GM12872 (cell line): ENCODE data around the gene ARID4B.

Experiments used
- TF ChIP-seq, protein P1 (sequence below): IDR thresholded peaks from 3 replicates; pipeline ENCODE4 v1.5.1; 2011; ENCODE audit warnings: low read depth, mild to moderate bottlenecking, low read length, moderate library complexity; ENCODE audit not compliant: insufficient read depth

Gene ARID4B

DNA sequence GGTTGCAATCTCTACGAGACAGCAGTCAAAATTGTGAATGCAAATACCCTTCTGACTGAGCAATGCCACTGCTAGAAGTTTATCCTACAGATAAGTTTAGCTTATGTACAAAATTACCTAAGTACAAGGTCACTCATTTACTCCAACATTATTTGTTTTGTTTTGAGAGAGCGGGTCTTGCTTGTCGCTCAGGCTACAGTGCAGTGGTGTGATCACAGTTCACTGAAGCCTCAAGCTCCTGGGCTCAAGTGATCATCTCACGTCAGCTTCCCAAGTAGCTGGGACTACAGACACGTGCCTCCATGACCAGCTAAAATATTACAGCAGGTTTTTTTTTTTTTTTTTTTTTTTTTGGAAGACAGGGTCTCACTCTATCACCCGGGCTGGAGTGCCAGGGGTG is 182.3 kb downstream of the ARID4B start:
- TF ChIP-seq, protein P1, sequence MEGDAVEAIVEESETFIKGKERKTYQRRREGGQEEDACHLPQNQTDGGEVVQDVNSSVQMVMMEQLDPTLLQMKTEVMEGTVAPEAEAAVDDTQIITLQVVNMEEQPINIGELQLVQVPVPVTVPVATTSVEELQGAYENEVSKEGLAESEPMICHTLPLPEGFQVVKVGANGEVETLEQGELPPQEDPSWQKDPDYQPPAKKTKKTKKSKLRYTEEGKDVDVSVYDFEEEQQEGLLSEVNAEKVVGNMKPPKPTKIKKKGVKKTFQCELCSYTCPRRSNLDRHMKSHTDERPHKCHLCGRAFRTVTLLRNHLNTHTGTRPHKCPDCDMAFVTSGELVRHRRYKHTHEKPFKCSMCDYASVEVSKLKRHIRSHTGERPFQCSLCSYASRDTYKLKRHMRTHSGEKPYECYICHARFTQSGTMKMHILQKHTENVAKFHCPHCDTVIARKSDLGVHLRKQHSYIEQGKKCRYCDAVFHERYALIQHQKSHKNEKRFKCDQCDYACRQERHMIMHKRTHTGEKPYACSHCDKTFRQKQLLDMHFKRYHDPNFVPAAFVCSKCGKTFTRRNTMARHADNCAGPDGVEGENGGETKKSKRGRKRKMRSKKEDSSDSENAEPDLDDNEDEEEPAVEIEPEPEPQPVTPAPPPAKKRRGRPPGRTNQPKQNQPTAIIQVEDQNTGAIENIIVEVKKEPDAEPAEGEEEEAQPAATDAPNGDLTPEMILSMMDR: no peak

GRCh38 chr1:235142991-235143390 is 185.0 kb downstream of the ARID4B start:
- TF ChIP-seq, protein P1: no peak

- TF ChIP-seq, protein P1: no peak
Observed at GRCh38 chr1:235139315-235139714, 188.7 kb downstream of the ARID4B start.

- TF ChIP-seq, protein P1: no peak
Observed at GRCh38 chr1:235138821-235139220, 189.2 kb downstream of the ARID4B start.

DNA sequence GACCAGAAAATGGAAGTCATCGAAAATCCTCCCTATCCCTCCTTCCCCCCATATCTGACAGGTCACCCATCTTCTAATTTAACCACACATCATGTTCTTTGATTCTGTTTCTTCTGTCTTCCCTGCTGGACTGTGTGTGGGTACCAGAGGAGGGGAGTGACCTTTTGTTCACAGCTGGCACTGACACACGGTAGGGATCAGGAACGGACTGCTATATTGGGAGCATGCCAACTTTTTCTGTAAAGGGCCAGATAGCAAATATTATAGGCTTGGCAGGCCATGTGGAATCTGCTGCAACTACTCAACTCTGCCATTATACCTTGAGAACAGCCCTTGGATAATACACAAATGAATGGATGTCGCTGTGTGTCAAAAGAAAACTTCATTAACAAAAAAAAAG is 191.9 kb downstream of the ARID4B start:
- TF ChIP-seq, protein P1: no peak

GRCh38 chr1:235134171-235134570 is 193.8 kb downstream of the ARID4B start:
- TF ChIP-seq, protein P1: no peak

DNA sequence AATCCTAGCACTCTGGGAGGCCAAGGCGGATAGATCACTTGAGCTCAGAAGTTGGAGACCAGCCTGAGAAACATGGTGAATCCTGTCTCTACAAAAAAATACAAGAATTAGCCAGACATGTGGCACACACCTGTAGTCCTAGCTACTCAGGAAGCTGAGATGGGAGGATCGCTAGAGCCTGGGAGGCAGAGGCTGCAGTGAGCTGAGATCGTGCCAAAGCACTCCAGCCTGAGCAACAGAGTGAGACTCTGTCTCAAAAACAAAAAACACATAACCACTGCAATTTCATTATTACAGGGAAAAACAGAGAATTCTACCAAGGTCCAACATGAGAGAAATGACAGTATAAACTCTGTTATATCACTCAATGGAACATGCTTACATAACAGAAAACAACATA is 194.9 kb downstream of the ARID4B start:
- TF ChIP-seq, protein P1: no peak

DNA sequence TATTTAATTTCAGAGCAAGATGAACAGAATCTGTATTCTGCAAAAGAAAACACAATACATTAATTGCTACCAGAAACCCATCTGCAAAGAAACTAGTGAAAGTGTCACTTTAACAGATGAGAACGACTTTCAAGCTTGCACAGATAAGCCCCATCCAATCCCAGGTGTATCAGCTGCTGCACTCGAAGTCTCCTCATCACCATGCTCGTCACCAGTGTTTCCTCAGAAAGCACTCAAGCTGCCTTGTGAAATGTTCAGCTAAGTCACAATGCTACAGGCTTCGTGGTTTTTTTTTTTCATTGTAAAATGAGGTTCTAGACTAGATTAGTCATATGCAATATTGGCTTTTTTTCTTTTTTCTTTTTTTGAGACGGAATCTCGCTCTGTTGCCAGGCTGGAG is 196.0 kb downstream of the ARID4B start:
- TF ChIP-seq, protein P1: no peak
